Thyroid gland (tissue), 4 donors: ENCODE data around the gene CACNA1A. TPM values are rescaled to one million over a fixed set of nuclear protein-coding genes. Genes with fewer than 3 reads are reported as not detected.

ENCODE experiments used
- DNase-seq, 2 donors: peaks; one replicate each; pipeline ENCODE4 v3.0.0-alpha.2; 2019
- H3K27ac ChIP-seq, 3 donors: fragments of 200-600 bp; sonication (generic); 1 replicate in 2 of 3; 2 replicates in 1 of 3; pipeline ENCODE4 v1.5.1; 2016 to 2019; ENCODE audit warnings: mild to moderate bottlenecking in 1 of 3, moderate library complexity in 1 of 3
- H3K27me3 ChIP-seq: fragments of 200-600 bp; sonication (generic); one replicate; pipeline ENCODE4 v1.5.1; 2019
- H3K36me3 ChIP-seq, 2 donors: fragments of 200-600 bp; sonication (generic); one replicate each; pipeline ENCODE4 v1.5.1; 2016 to 2019
- H3K4me1 ChIP-seq, 2 donors: fragments of 200-600 bp; sonication (generic); one replicate each; pipeline ENCODE4 v1.5.1; 2017 to 2019
- H3K4me3 ChIP-seq, 3 donors: fragments of 200-600 bp; sonication (generic); replicated peaks in 1 of 3; 1 replicate in 2 of 3; 2 replicates in 1 of 3; pipeline ENCODE4 v1.5.1; 2016; ENCODE audit warnings: mild to moderate bottlenecking in 1 of 3
- H3K9me3 ChIP-seq: fragments of 200-600 bp; sonication (generic); one replicate; pipeline ENCODE4 v1.5.1; 2017
- POLR2A ChIP-seq, 2 donors: fragments of 450-650 bp; IDR thresholded peaks; one replicate each; pipeline ENCODE4 v1.6.1; 2017; ENCODE audit warnings: antibody characterized with exemption in 2 of 2, mild to moderate bottlenecking in 2 of 2, moderate library complexity in 1 of 2
- WGBS, 2 donors: methylation state at CpG; one replicate each; pipeline ENCODE4 v1.1.5; 2017; 5-methylcytosine and 5-hydroxymethylcytosine counted together
- intact Hi-C: fragments of 100-400 bp; cut with DNase I; formaldehyde crosslinking; loops from one replicate; pipeline ENCODE4 v1.15.1; 2023
- total RNA-seq, 4 donors: library from RNA; depleted of rRNA; stranded (reverse); fragments of >200 nt; gene quantifications; one replicate each; pipeline ENCODE4 v1.2.3, GENCODE V29; 2016
- TF ChIP-seq, protein P1 (sequence below), 6 experiments: fragments of 200-600 bp in 3 of 6; fragments of 450-650 bp in 3 of 6; sonication (generic) in 3 of 6; IDR thresholded peaks; one replicate each; pipeline ENCODE4 v1.5.1; 2016 to 2019; ENCODE audit warnings: antibody characterized with exemption in 6 of 6, mild to moderate bottlenecking in 2 of 6, inconsistent platforms in 1 of 6, moderate library complexity in 1 of 6

CACNA1A gene
- total RNA-seq, 4 donors from 2014 or later, result 0.27 to 2.5 (median 0.80) TPM

DNA sequence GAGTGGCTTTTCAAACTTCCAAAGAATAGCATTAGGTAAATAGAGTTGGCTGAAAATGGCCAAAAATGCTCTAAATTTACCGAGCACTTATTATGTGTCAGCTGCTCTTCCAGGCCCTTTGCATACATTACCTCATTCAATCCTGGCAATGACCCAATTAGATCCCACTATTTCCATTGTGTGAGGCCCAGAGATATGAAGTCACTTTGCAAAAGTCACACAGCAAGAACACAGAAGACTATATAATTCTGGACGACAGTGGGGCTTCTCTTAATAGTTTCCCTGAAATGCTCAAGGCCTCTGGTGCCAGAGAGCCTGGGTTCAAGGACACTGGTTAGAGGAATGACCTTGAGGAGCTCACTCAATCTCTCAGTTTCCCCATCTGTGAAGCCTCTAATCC lies 209.3 kb downstream of the CACNA1A start:
- WGBS, 2 donors, result 83 to 85% methylated on average over 2 of the region's 2 CpGs
- no peak overlapping the region for H3K27ac ChIP-seq
- H3K36me3 ChIP-seq, result no peaks in the 10 kb centered on the region
- H3K4me1 ChIP-seq, result peaks cover 0 to 3% of the 10 kb centered on the region in 2 donors
- H3K4me3 ChIP-seq, result no peak overlapping the region
- no peaks in the 10 kb centered on the region for H3K9me3 ChIP-seq
- intact Hi-C loops, result no loop called here
- DNase-seq, result no peak
- no peak for TF ChIP-seq POLR2A (IDR thresholded peaks at IDR 0.05)
- TF ChIP-seq, protein P1, sequence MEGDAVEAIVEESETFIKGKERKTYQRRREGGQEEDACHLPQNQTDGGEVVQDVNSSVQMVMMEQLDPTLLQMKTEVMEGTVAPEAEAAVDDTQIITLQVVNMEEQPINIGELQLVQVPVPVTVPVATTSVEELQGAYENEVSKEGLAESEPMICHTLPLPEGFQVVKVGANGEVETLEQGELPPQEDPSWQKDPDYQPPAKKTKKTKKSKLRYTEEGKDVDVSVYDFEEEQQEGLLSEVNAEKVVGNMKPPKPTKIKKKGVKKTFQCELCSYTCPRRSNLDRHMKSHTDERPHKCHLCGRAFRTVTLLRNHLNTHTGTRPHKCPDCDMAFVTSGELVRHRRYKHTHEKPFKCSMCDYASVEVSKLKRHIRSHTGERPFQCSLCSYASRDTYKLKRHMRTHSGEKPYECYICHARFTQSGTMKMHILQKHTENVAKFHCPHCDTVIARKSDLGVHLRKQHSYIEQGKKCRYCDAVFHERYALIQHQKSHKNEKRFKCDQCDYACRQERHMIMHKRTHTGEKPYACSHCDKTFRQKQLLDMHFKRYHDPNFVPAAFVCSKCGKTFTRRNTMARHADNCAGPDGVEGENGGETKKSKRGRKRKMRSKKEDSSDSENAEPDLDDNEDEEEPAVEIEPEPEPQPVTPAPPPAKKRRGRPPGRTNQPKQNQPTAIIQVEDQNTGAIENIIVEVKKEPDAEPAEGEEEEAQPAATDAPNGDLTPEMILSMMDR (IDR thresholded peaks at IDR 0.05), result no peak
- H3K27me3 ChIP-seq, result no peaks in the 10 kb centered on the region

DNA sequence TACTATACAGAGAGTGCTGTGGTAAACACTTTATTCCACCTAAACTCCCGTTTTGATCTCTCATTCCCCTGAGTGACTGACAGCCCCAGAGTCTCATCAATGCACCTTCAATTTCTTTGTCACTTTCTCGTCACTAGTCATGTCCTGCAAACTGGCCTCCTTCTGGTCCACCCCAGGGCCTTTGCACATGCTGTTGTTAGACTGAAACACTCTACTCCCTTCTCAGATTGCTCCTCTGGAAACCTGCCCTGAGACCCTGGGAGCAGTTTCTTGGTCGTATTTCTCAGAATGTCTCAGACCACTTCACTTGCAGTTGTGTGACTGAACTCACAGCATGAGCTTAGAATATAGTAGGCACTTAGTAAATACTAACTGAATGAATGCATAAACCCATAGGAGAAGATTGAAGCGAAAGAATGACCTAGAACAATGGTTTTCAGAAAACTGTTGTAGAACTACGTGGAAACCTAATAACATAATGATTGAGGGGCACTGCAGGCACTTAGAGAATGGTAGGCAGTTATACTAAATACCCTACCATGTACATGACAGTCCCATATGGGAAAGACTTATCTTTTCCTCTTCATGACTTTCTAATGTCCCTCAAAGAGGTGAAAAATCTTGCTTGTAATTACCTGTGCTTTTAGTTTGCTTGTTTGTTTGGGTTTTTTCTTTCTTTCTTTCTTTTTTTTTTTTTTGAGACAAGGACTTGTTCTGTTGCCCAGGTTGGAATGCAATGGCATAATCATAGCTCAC lies 211.3 kb downstream of the CACNA1A start:
- Histone ChIP-seq H3K36me3 (no peaks in the 10 kb centered on the region), H3K27me3 (no peaks in the 10 kb centered on the region), H3K4me1 (peaks cover 0 to 3% of the 10 kb centered on the region in 2 donors), H3K27ac (no peak overlapping the region), H3K4me3 (no peak overlapping the region), H3K9me3 (no peaks in the 10 kb centered on the region)
- 82 to 83% methylated on average over 5 of the region's 5 CpGs for WGBS, 2 donors
- TF ChIP-seq POLR2A (IDR thresholded peaks at IDR 0.05), result no peak
- TF ChIP-seq, protein P1 (IDR thresholded peaks at IDR 0.05), result no peak
- DNase-seq, result no peak
- intact Hi-C loops, result no loop called here

DNA sequence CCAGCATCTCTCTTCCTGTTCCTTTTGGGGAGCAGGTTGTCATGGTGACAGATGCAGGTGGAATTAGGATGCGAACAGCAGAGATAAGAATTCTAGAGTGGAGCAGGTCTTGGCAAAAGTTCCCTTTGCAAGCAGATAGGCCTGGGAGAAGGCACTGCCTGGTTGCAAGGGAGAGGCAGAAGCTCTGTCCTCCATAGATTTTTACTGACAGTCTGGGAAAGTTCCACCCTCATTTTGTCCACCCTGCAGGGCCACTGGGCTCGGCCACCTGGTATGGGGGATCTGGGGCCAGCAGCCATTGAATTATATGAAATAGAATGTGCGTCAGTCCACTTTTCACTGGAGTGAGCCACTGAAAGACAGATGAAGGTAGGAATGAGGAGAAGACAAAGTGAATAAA lies 214.4 kb downstream of the CACNA1A start:
- intact Hi-C loops, result no loop called here
- DNase-seq, result no peak
- WGBS, 2 donors, result 86 to 89% methylated on average over 3 of the region's 3 CpGs

GRCh38 chr19:13290741-13291140 lies 215.5 kb downstream of the CACNA1A start:
- WGBS, 2 donors, result 80 to 91% methylated on average over 4 of the region's 4 CpGs
- no peaks in the 10 kb centered on the region for H3K9me3 ChIP-seq
- H3K27me3 ChIP-seq, result no peaks in the 10 kb centered on the region
- H3K27ac ChIP-seq, result no peak overlapping the region
- H3K4me3 ChIP-seq, result no peak overlapping the region
- no peak for TF ChIP-seq POLR2A (IDR thresholded peaks at IDR 0.05)
- TF ChIP-seq, protein P1 (IDR thresholded peaks at IDR 0.05), result no peak
- intact Hi-C loops, result no loop called here
- no peak for DNase-seq
- no peaks in the 10 kb centered on the region for H3K36me3 ChIP-seq
- H3K4me1 ChIP-seq, result no peaks in the 10 kb centered on the region

More for the DNA sequence above, 214.4 kb downstream of the CACNA1A start:
- Histone ChIP-seq H3K4me1 (no peaks in the 10 kb centered on the region), H3K27me3 (no peaks in the 10 kb centered on the region), H3K4me3 (no peak overlapping the region), H3K36me3 (no peaks in the 10 kb centered on the region), H3K27ac (no peak overlapping the region), H3K9me3 (no peaks in the 10 kb centered on the region)
- no peak for TF ChIP-seq POLR2A (IDR thresholded peaks at IDR 0.05)
- TF ChIP-seq, protein P1 (IDR thresholded peaks at IDR 0.05), result no peak

DNA sequence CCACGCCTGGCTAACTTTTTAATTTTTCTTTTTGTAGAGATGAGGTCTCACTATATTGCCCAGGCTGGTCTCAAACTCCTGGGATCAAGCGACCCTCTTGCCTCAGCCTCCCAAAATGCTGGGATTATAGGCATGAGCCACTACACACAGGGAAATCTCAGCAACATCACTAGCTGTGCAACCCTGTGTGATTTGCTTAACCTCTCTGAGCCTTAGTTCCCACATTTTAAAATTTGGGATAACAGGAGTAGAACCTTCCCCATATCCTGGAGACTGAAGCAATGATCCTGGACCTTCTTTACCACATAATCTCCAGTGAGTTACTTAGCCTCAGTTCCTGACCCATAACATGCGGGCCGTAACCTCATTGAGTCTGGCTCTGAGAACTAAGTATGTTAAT lies 217.0 kb downstream of the CACNA1A start:
- Histone ChIP-seq H3K27ac (no peak overlapping the region), H3K4me3 (no peak overlapping the region), H3K4me1 (no peaks in the 10 kb centered on the region), H3K9me3 (no peaks in the 10 kb centered on the region), H3K27me3 (no peaks in the 10 kb centered on the region), H3K36me3 (no peaks in the 10 kb centered on the region)
- intact Hi-C loops, result no loop called here
- TF ChIP-seq POLR2A (IDR thresholded peaks at IDR 0.05), result no peak
- TF ChIP-seq, protein P1 (IDR thresholded peaks at IDR 0.05), result no peak
- no peak for DNase-seq
- WGBS, 2 donors, result 80 to 84% methylated on average over 4 of the region's 4 CpGs
